ENCODE data around the gene TMEM205.

- TF ChIP-seq TSHZ2 (CRISPR knock-in tag; IDR thresholded peaks at IDR 0.05), result no peak
- no peak for TF ChIP-seq CREB5 (CRISPR knock-in tag; IDR thresholded peaks at IDR 0.05; ENCODE audit: low read depth)
- no peak for TF ChIP-seq PATZ1 (CRISPR knock-in tag; IDR thresholded peaks at IDR 0.05; ENCODE audit: borderline replicate concordance)
- TF ChIP-seq RARB (CRISPR knock-in tag; IDR thresholded peaks at IDR 0.05), result no peak
Measured at GRCh38 chr19:11332822-11333221, 13.2 kb downstream of the TMEM205 start.
